ENCODE measurements around the gene PHRF1.

GRCh38 chr11:581752-582151, 5.5 kb downstream of the PHRF1 start:
- TF ChIP-seq CTCF (IDR thresholded peaks at IDR 0.05) (no peak), POLR2AphosphoS5 (IDR thresholded peaks at IDR 0.05) (no peak), EP300 (IDR thresholded peaks at IDR 0.05) (no peak)

Measured in esophagus muscularis mucosa (tissue), 4 donors.